ENCODE results near the gene MIER2. TPM values are rescaled to one million over a fixed set of nuclear protein-coding genes. Genes with fewer than 3 reads are reported as not detected.

The MIER2 gene
- total and polyA plus RNA-seq, 4 donors = 2.7 to 4.1 (median 3.7) TPM

GRCh38 chr19:384799-385169, 40.2 kb upstream of the MIER2 start:
- no peak for DNase-seq (ENCODE audit: low spot score)
- Histone ChIP-seq H3K36me3 (ENCODE audit: control insufficient read depth in 4 of 4, insufficient read depth in 3 of 4, low read depth in 1 of 4, low read length in 3 of 4) (no peaks in the 10 kb centered on the region), H3K9ac (ENCODE audit: low read depth in 1 of 2, low read length in 2 of 2) (no peak overlapping the region), H3K27ac (ENCODE audit: low read depth in 1 of 2, low read length in 2 of 2) (no peak overlapping the region), H3K27me3 (ENCODE audit: control insufficient read depth in 4 of 4, insufficient read depth in 4 of 4, low read length in 3 of 4) (peaks cover 0 to 10% (median 2%) of the 10 kb centered on the region in 4 donors), H3K9me3 (ENCODE audit: control insufficient read depth in 4 of 4, low read length in 3 of 4) (no peaks in the 10 kb centered on the region), H3K4me3 (ENCODE audit: low read depth in 1 of 3, low read length in 3 of 3) (no peak overlapping the region), H3K4me1 (ENCODE audit: control insufficient read depth in 4 of 4, insufficient read depth in 4 of 4, low read length in 3 of 4) (peaks cover 0 to 5% (median 0%) of the 10 kb centered on the region in 4 donors)
- TF ChIP-seq FOXA1 (IDR thresholded peaks at IDR 0.05) (no peak), ATF3 (IDR thresholded peaks at IDR 0.05) (no peak), CTCF (IDR thresholded peaks at IDR 0.05; ENCODE audit: low read depth, low read length, missing input control) (no peak), ZBTB33 (IDR thresholded peaks at IDR 0.05) (no peak), SP1 (IDR thresholded peaks at IDR 0.05) (no peak), YY1 (IDR thresholded peaks at IDR 0.05) (no peak), RAD21 (IDR thresholded peaks at IDR 0.05) (no peak), EGR1 (IDR thresholded peaks at IDR 0.05; ENCODE audit: low read depth in 2 of 2) (no peak), HNF4A (conservative IDR thresholded peaks at IDR 0.05) (no peak), JUND (IDR thresholded peaks at IDR 0.05) (no peak), NR2F2 (IDR thresholded peaks at IDR 0.05) (no peak)
- WGBS = 46% methylated on average over 9 of the region's 9 CpGs

GRCh38 chr19:383922-384798, 39.6 kb upstream of the MIER2 start:
- Histone ChIP-seq H3K9ac (ENCODE audit: low read depth in 1 of 2, low read length in 2 of 2) (no peak overlapping the region), H3K36me3 (ENCODE audit: control insufficient read depth in 4 of 4, insufficient read depth in 3 of 4, low read depth in 1 of 4, low read length in 3 of 4) (no peaks in the 10 kb centered on the region), H3K4me3 (ENCODE audit: low read depth in 1 of 3, low read length in 3 of 3) (no peak overlapping the region), H3K9me3 (ENCODE audit: control insufficient read depth in 4 of 4, low read length in 3 of 4) (no peaks in the 10 kb centered on the region), H3K27me3 (ENCODE audit: control insufficient read depth in 4 of 4, insufficient read depth in 4 of 4, low read length in 3 of 4) (peaks cover 0 to 6% (median 2%) of the 10 kb centered on the region in 4 donors), H3K4me1 (ENCODE audit: control insufficient read depth in 4 of 4, insufficient read depth in 4 of 4, low read length in 3 of 4) (peaks cover 0 to 5% (median 0%) of the 10 kb centered on the region in 4 donors), H3K27ac (ENCODE audit: low read depth in 1 of 2, low read length in 2 of 2) (no peak overlapping the region)
- DNase-seq (ENCODE audit: low spot score) = peak; percentile 47
- WGBS = 24% methylated on average over 44 of the region's 44 CpGs
- no peak for TF ChIP-seq FOXA1 (IDR thresholded peaks at IDR 0.05)
- TF ChIP-seq HNF4G (IDR thresholded peaks at IDR 0.05) = no peak
- peak; percentile 50 for TF ChIP-seq CTCF (IDR thresholded peaks at IDR 0.05; ENCODE audit: low read depth, low read length, missing input control)
- peak; percentile 72 to 81 for TF ChIP-seq RAD21 (IDR thresholded peaks at IDR 0.05)
- TF ChIP-seq MAX (IDR thresholded peaks at IDR 0.05) = no peak
- TF ChIP-seq RXRA (IDR thresholded peaks at IDR 0.05) = no peak
- TF ChIP-seq SP1 (IDR thresholded peaks at IDR 0.05) = no peak

Data from liver (tissue), 9 donors.